ENCODE measurements around the gene MVB12B. TPM values are rescaled to one million over a fixed set of nuclear protein-coding genes. Genes with fewer than 3 reads are reported as not detected.

Gene MVB12B
- total RNA-seq, 1 donor: 5.4 TPM

- no peak for TF ChIP-seq CTCF (IDR thresholded peaks at IDR 0.05; ENCODE audit: extremely low read depth, low read depth, low read length)
These were observed 180.0 kb downstream of the MVB12B start for GRCh38 chr9:126506361-126507317.

DNA sequence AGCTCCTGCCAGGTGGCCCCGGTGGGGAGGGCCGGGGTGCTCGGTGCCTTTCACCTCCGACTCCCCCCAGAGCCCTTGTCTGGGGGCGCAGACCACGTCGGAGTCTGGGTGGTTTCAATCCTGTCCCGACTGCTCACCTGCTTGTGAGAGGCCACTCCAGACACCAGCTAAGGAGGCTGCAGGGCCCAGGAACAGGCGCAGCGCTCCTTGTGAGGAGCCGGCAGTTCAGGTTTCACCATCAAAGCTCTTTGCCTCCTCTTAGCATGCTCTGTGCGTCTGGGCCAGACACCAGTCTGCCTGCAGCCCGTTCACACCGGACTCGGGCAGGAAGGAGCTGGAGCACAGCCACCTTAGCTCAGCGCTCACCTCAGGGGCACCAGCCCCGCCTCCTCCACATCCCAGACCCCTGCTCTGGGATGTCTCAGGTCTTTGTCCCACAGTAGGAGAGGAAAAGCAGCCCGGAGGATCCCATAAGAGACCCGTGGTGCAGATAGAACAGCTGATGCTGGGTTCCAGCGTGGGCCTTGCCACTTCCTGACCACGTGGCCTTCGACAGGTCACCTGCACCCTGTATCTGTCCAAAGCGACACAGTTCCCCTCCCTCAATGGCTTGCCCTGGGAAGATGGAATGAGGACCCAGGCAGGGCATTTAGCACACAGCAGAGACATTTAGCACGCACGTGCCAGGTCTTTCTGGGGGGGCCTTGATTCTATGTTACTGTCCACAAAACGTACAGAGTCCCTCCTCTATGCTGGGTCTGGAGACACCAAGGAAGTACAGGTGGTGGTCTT is 180.9 kb downstream of the MVB12B start:
- Histone ChIP-seq H3K4me1 (ENCODE audit: insufficient read depth, low read length) (peaks cover 13% of the 10 kb centered on the region), H3K27ac (ENCODE audit: low read depth, low read length) (no peak overlapping the region), H2AFZ (ENCODE audit: low read length) (no peak overlapping the region), H3K4me2 (ENCODE audit: insufficient read depth, low read length) (no peak overlapping the region), H3K79me2 (ENCODE audit: insufficient read depth, low read length) (no peaks in the 10 kb centered on the region), H3K27me3 (ENCODE audit: insufficient read depth, low read length) (peaks cover 26% of the 10 kb centered on the region), H3K9me3 (ENCODE audit: low read depth, low read length) (no peaks in the 10 kb centered on the region), H4K20me1 (ENCODE audit: insufficient read depth, low read length) (peaks cover 9% of the 10 kb centered on the region), H3K36me3 (ENCODE audit: insufficient read depth, low read length) (no peaks in the 10 kb centered on the region), H3K4me3 (ENCODE audit: insufficient read depth, low read length) (no peak overlapping the region)
- TF ChIP-seq CTCF (IDR thresholded peaks at IDR 0.05; ENCODE audit: extremely low read depth, low read depth, low read length): no peak
- DNase-seq (ENCODE audit: insufficient read length, low spot score, missing footprints): peak; percentile 78

More at GRCh38 chr9:126506361-126507317, 180.0 kb downstream of the MVB12B start:
- Histone ChIP-seq H3K79me2 (ENCODE audit: insufficient read depth, low read length) (no peaks in the 10 kb centered on the region), H3K36me3 (ENCODE audit: insufficient read depth, low read length) (no peaks in the 10 kb centered on the region), H3K27me3 (ENCODE audit: insufficient read depth, low read length) (peaks cover 19% of the 10 kb centered on the region), H3K4me1 (ENCODE audit: insufficient read depth, low read length) (peaks cover 13% of the 10 kb centered on the region), H3K9me3 (ENCODE audit: low read depth, low read length) (no peaks in the 10 kb centered on the region), H2AFZ (ENCODE audit: low read length) (no peak overlapping the region), H3K4me3 (ENCODE audit: insufficient read depth, low read length) (no peak overlapping the region), H3K27ac (ENCODE audit: low read depth, low read length) (no peak overlapping the region), H4K20me1 (ENCODE audit: insufficient read depth, low read length) (peaks cover 10% of the 10 kb centered on the region), H3K4me2 (ENCODE audit: insufficient read depth, low read length) (no peak overlapping the region)
- peak; percentile 58 for DNase-seq (ENCODE audit: insufficient read length, low spot score, missing footprints)

GRCh38 chr9:126508171-126508591 is 181.6 kb downstream of the MVB12B start:
- peak; percentile 86 for DNase-seq (ENCODE audit: insufficient read length, low spot score, missing footprints)

More at GRCh38 chr9:126508171-126508591, 181.6 kb downstream of the MVB12B start:
- Histone ChIP-seq H3K27ac (ENCODE audit: low read depth, low read length) (no peak overlapping the region), H3K4me3 (ENCODE audit: insufficient read depth, low read length) (no peak overlapping the region), H3K4me2 (ENCODE audit: insufficient read depth, low read length) (no peak overlapping the region), H2AFZ (ENCODE audit: low read length) (no peak overlapping the region), H3K9me3 (ENCODE audit: low read depth, low read length) (no peaks in the 10 kb centered on the region), H3K27me3 (ENCODE audit: insufficient read depth, low read length) (peaks cover 33% of the 10 kb centered on the region), H4K20me1 (ENCODE audit: insufficient read depth, low read length) (peaks cover 5% of the 10 kb centered on the region), H3K79me2 (ENCODE audit: insufficient read depth, low read length) (no peaks in the 10 kb centered on the region), H3K4me1 (ENCODE audit: insufficient read depth, low read length) (peaks cover 7% of the 10 kb centered on the region), H3K36me3 (ENCODE audit: insufficient read depth, low read length) (no peaks in the 10 kb centered on the region)
- no peak for TF ChIP-seq CTCF (IDR thresholded peaks at IDR 0.05; ENCODE audit: extremely low read depth, low read depth, low read length)
